Measurements from ENCODE around the gene IL17RB.

IL17RB gene

GRCh38 chr3:53823026-53823955, 23.1 kb upstream of the IL17RB start:
- peaks cover 21% of the 10 kb centered on the region for H3K36me3 ChIP-seq (ENCODE audit: control insufficient read depth, low read depth, low read length)
- no peak overlapping the region for H3K4me3 ChIP-seq (ENCODE audit: low read length)
- H3K9me3 ChIP-seq (ENCODE audit: control insufficient read depth, low read depth, low read length): no peaks in the 10 kb centered on the region
- H3K27ac ChIP-seq (ENCODE audit: low read length): no peak overlapping the region
- no peaks in the 10 kb centered on the region for H3K4me1 ChIP-seq (ENCODE audit: control insufficient read depth, low read depth, low read length)
- H3K27me3 ChIP-seq (ENCODE audit: control insufficient read depth, insufficient read depth, low read length): no peaks in the 10 kb centered on the region
- H3K9ac ChIP-seq (ENCODE audit: low read length): no peak overlapping the region

GRCh38 chr3:53823956-53824657, 22.3 kb upstream of the IL17RB start:
- Histone ChIP-seq H3K27ac (ENCODE audit: low read length) (no peak overlapping the region), H3K4me1 (ENCODE audit: control insufficient read depth, low read depth, low read length) (no peaks in the 10 kb centered on the region), H3K27me3 (ENCODE audit: control insufficient read depth, insufficient read depth, low read length) (no peaks in the 10 kb centered on the region), H3K4me3 (ENCODE audit: low read length) (no peak overlapping the region), H3K36me3 (ENCODE audit: control insufficient read depth, low read depth, low read length) (peaks cover 14% of the 10 kb centered on the region), H3K9me3 (ENCODE audit: control insufficient read depth, low read depth, low read length) (no peaks in the 10 kb centered on the region), H3K9ac (ENCODE audit: low read length) (no peak overlapping the region)

- H3K27me3 ChIP-seq (ENCODE audit: control insufficient read depth, insufficient read depth, low read length): no peaks in the 10 kb centered on the region
- no peaks in the 10 kb centered on the region for H3K4me1 ChIP-seq (ENCODE audit: control insufficient read depth, low read depth, low read length)
- H3K27ac ChIP-seq (ENCODE audit: low read length): no peak overlapping the region
- no peak overlapping the region for H3K4me3 ChIP-seq (ENCODE audit: low read length)
- peaks cover 7% of the 10 kb centered on the region for H3K36me3 ChIP-seq (ENCODE audit: control insufficient read depth, low read depth, low read length)
- no peaks in the 10 kb centered on the region for H3K9me3 ChIP-seq (ENCODE audit: control insufficient read depth, low read depth, low read length)
- no peak overlapping the region for H3K9ac ChIP-seq (ENCODE audit: low read length)
Measured at GRCh38 chr3:53824795-53825194, 21.6 kb upstream of the IL17RB start.

GRCh38 chr3:53826048-53826447, 20.3 kb upstream of the IL17RB start:
- no peaks in the 10 kb centered on the region for H3K27me3 ChIP-seq (ENCODE audit: control insufficient read depth, insufficient read depth, low read length)
- H3K4me1 ChIP-seq (ENCODE audit: control insufficient read depth, low read depth, low read length): no peaks in the 10 kb centered on the region
- no peaks in the 10 kb centered on the region for H3K9me3 ChIP-seq (ENCODE audit: control insufficient read depth, low read depth, low read length)
- H3K9ac ChIP-seq (ENCODE audit: low read length): no peak overlapping the region
- H3K4me3 ChIP-seq (ENCODE audit: low read length): no peak overlapping the region
- no peak overlapping the region for H3K27ac ChIP-seq (ENCODE audit: low read length)
- H3K36me3 ChIP-seq (ENCODE audit: control insufficient read depth, low read depth, low read length): no peaks in the 10 kb centered on the region

GRCh38 chr3:53828581-53828980, 17.8 kb upstream of the IL17RB start:
- Histone ChIP-seq H3K27ac (ENCODE audit: low read length) (no peak overlapping the region), H3K36me3 (ENCODE audit: control insufficient read depth, low read depth, low read length) (no peaks in the 10 kb centered on the region), H3K27me3 (ENCODE audit: control insufficient read depth, insufficient read depth, low read length) (no peaks in the 10 kb centered on the region), H3K4me3 (ENCODE audit: low read length) (no peak overlapping the region), H3K9ac (ENCODE audit: low read length) (no peak overlapping the region), H3K4me1 (ENCODE audit: control insufficient read depth, low read depth, low read length) (no peaks in the 10 kb centered on the region), H3K9me3 (ENCODE audit: control insufficient read depth, low read depth, low read length) (no peaks in the 10 kb centered on the region)

GRCh38 chr3:53829605-53830004, 16.8 kb upstream of the IL17RB start:
- H3K27me3 ChIP-seq (ENCODE audit: control insufficient read depth, insufficient read depth, low read length): no peaks in the 10 kb centered on the region
- no peak overlapping the region for H3K4me3 ChIP-seq (ENCODE audit: low read length)
- H3K27ac ChIP-seq (ENCODE audit: low read length): no peak overlapping the region
- no peaks in the 10 kb centered on the region for H3K4me1 ChIP-seq (ENCODE audit: control insufficient read depth, low read depth, low read length)
- no peak overlapping the region for H3K9ac ChIP-seq (ENCODE audit: low read length)
- no peaks in the 10 kb centered on the region for H3K9me3 ChIP-seq (ENCODE audit: control insufficient read depth, low read depth, low read length)
- no peaks in the 10 kb centered on the region for H3K36me3 ChIP-seq (ENCODE audit: control insufficient read depth, low read depth, low read length)

- Histone ChIP-seq H3K27ac (ENCODE audit: low read length) (no peak overlapping the region), H3K4me1 (ENCODE audit: control insufficient read depth, low read depth, low read length) (no peaks in the 10 kb centered on the region), H3K9ac (ENCODE audit: low read length) (no peak overlapping the region), H3K36me3 (ENCODE audit: control insufficient read depth, low read depth, low read length) (no peaks in the 10 kb centered on the region), H3K4me3 (ENCODE audit: low read length) (no peak overlapping the region), H3K27me3 (ENCODE audit: control insufficient read depth, insufficient read depth, low read length) (no peaks in the 10 kb centered on the region), H3K9me3 (ENCODE audit: control insufficient read depth, low read depth, low read length) (no peaks in the 10 kb centered on the region)
Measured at GRCh38 chr3:53830944-53831343, 15.4 kb upstream of the IL17RB start.

GRCh38 chr3:53833053-53833645, 13.2 kb upstream of the IL17RB start:
- no peak overlapping the region for H3K4me3 ChIP-seq (ENCODE audit: low read length)
- no peaks in the 10 kb centered on the region for H3K4me1 ChIP-seq (ENCODE audit: control insufficient read depth, low read depth, low read length)
- H3K36me3 ChIP-seq (ENCODE audit: control insufficient read depth, low read depth, low read length): no peaks in the 10 kb centered on the region
- no peak overlapping the region for H3K9ac ChIP-seq (ENCODE audit: low read length)
- H3K27me3 ChIP-seq (ENCODE audit: control insufficient read depth, insufficient read depth, low read length): no peaks in the 10 kb centered on the region
- no peak overlapping the region for H3K27ac ChIP-seq (ENCODE audit: low read length)
- no peaks in the 10 kb centered on the region for H3K9me3 ChIP-seq (ENCODE audit: control insufficient read depth, low read depth, low read length)

GRCh38 chr3:53833700-53834099, 12.7 kb upstream of the IL17RB start:
- Histone ChIP-seq H3K9ac (ENCODE audit: low read length) (no peak overlapping the region), H3K4me1 (ENCODE audit: control insufficient read depth, low read depth, low read length) (no peaks in the 10 kb centered on the region), H3K27me3 (ENCODE audit: control insufficient read depth, insufficient read depth, low read length) (no peaks in the 10 kb centered on the region), H3K27ac (ENCODE audit: low read length) (no peak overlapping the region), H3K36me3 (ENCODE audit: control insufficient read depth, low read depth, low read length) (no peaks in the 10 kb centered on the region), H3K4me3 (ENCODE audit: low read length) (no peak overlapping the region), H3K9me3 (ENCODE audit: control insufficient read depth, low read depth, low read length) (no peaks in the 10 kb centered on the region)

GRCh38 chr3:53834429-53835095, 11.8 kb upstream of the IL17RB start:
- no peak overlapping the region for H3K9ac ChIP-seq (ENCODE audit: low read length)
- H3K36me3 ChIP-seq (ENCODE audit: control insufficient read depth, low read depth, low read length): no peaks in the 10 kb centered on the region
- no peak overlapping the region for H3K4me3 ChIP-seq (ENCODE audit: low read length)
- H3K4me1 ChIP-seq (ENCODE audit: control insufficient read depth, low read depth, low read length): no peaks in the 10 kb centered on the region
- no peak overlapping the region for H3K27ac ChIP-seq (ENCODE audit: low read length)
- H3K27me3 ChIP-seq (ENCODE audit: control insufficient read depth, insufficient read depth, low read length): no peaks in the 10 kb centered on the region
- H3K9me3 ChIP-seq (ENCODE audit: control insufficient read depth, low read depth, low read length): no peaks in the 10 kb centered on the region

- H3K36me3 ChIP-seq (ENCODE audit: control insufficient read depth, low read depth, low read length): no peaks in the 10 kb centered on the region
- H3K27me3 ChIP-seq (ENCODE audit: control insufficient read depth, insufficient read depth, low read length): no peaks in the 10 kb centered on the region
- H3K9me3 ChIP-seq (ENCODE audit: control insufficient read depth, low read depth, low read length): no peaks in the 10 kb centered on the region
- H3K27ac ChIP-seq (ENCODE audit: low read length): no peak overlapping the region
- H3K9ac ChIP-seq (ENCODE audit: low read length): no peak overlapping the region
- no peak overlapping the region for H3K4me3 ChIP-seq (ENCODE audit: low read length)
- no peaks in the 10 kb centered on the region for H3K4me1 ChIP-seq (ENCODE audit: control insufficient read depth, low read depth, low read length)
Measured at GRCh38 chr3:53835257-53835656, 11.1 kb upstream of the IL17RB start.
